ENCODE data around the gene SMARCD3.

SMARCD3 gene

DNA sequence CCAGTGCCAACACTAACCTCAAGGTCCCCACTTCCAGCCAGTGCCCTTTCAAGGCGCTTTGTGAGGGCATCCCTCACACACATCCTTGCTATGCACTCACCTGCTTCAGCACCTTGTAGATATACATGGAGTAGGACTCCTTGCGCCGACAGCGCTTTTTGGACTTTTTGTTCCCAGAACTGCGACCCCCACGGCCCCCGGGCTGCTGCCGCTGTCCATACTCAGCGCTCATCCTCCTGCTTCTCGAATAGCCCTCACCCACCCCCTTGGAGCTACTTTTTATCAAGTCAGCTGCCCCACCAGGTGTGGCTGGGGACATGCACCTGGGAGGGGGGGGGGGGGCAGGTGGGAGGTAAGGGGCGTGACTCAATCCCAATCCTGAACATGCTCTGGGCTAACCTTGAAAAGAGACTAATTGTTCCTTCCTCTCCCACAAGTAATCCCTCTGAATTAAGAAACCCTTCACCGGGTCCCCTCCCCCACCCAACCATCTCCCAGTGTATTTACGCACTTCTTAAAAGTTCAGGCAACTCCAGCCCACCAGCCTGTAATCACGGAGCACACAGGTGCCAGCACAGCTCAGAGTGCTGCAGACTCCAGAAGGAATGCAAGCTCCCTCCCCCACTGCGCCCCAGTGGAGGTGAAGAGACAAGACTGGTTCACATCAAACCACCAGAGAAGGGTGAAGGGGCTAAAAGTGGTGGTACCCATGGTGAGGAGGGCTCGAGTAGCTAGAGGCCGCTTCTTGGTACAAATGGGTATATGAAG lies 38.2 kb downstream of the SMARCD3 start, which contains the start of gene H2BK1:
H2BK1 (minus strand) TSS at position 402 of the 768 bp plus-strand sequence; CDS start at position 232, 170 bp downstream.
- DNase-seq (ENCODE audit: low spot score): no peak

- DNase-seq (ENCODE audit: low spot score): no peak
These were observed 38.9 kb downstream of the SMARCD3 start for GRCh38 chr7:151209588-151209987.

DNA sequence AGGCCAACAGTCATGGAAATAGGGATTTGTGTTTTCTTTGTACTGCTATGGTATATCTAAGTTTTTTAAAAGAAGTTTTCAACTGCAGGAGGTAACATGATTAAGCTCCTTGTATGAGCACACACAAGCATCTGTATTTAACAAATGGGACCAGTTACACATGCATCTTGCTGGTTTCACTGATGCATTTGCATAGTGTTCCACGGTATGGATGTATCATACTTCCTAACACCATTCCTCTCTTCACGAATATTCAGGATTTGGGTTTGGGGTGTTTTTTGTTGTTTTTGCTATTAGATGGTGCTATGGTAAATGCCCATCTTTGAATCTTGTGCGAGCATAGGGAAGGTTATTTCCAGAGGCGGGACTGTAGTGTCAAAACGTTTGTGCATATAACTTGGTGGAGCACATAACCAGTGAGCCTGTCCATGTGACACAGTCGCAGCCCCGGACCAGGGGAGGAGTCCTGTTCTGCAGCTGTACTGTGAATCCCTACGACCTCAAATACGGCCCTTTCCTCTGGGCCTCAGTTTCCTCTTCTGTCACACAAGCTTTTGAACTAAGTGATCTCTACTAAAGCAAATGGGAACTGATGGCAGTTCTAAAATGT lies 40.1 kb downstream of the SMARCD3 start:
- no peak for DNase-seq (ENCODE audit: low spot score)

GRCh38 chr7:151207804-151208203 lies 40.7 kb downstream of the SMARCD3 start:
- DNase-seq (ENCODE audit: low spot score): no peak

- DNase-seq (ENCODE audit: low spot score): no peak
These were observed 41.2 kb downstream of the SMARCD3 start for GRCh38 chr7:151207315-151207714.

DNA sequence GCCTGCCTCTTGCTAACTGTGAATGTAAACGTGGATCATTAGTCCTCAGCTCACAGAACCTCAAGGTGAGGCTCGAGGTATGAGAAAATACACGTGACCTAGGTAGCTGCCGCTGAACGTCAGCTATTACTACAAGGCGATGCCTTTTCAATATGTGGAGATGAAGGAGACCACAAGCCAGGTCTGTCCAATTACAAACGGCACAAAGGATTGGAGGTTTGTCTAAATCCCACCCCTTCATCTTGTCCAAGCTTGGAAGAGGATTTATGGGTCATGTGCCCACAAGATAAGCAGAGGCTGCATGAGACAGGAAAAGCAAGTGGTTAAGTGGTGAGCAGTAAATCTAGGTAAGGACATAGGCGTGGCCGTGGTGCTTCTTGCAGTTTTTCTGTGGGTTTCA lies 41.6 kb downstream of the SMARCD3 start:
- DNase-seq (ENCODE audit: low spot score): no peak

GRCh38 chr7:151205730-151206129 lies 42.8 kb downstream of the SMARCD3 start:
- no peak for DNase-seq (ENCODE audit: low spot score)

GRCh38 chr7:151204383-151205032 lies 44.0 kb downstream of the SMARCD3 start:
- DNase-seq (ENCODE audit: low spot score): no peak

GRCh38 chr7:151202836-151203235 lies 45.7 kb downstream of the SMARCD3 start:
- DNase-seq (ENCODE audit: low spot score): no peak

- DNase-seq (ENCODE audit: low spot score): no peak
These were observed 46.7 kb downstream of the SMARCD3 start for GRCh38 chr7:151201751-151202150.

DNA sequence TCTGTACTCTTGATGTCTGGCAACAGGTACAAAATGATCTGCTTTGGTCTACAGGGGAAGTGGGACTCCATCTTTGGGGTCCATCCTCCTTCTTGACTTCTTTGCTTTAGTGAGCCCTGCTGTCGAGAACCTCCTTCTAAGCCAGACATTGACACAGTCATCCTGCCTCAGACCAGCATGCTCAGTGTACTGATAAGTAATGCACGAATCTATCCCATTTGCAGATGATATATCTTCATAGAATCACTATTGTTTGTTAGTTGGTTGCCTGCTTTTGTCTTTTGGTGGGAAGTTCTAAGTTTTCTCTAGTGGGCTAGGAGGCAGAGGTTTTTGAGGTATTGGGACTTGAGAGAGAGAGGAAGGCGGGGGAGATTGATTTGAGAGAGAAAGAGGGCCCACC lies 47.1 kb downstream of the SMARCD3 start:
- DNase-seq (ENCODE audit: low spot score): no peak

DNA sequence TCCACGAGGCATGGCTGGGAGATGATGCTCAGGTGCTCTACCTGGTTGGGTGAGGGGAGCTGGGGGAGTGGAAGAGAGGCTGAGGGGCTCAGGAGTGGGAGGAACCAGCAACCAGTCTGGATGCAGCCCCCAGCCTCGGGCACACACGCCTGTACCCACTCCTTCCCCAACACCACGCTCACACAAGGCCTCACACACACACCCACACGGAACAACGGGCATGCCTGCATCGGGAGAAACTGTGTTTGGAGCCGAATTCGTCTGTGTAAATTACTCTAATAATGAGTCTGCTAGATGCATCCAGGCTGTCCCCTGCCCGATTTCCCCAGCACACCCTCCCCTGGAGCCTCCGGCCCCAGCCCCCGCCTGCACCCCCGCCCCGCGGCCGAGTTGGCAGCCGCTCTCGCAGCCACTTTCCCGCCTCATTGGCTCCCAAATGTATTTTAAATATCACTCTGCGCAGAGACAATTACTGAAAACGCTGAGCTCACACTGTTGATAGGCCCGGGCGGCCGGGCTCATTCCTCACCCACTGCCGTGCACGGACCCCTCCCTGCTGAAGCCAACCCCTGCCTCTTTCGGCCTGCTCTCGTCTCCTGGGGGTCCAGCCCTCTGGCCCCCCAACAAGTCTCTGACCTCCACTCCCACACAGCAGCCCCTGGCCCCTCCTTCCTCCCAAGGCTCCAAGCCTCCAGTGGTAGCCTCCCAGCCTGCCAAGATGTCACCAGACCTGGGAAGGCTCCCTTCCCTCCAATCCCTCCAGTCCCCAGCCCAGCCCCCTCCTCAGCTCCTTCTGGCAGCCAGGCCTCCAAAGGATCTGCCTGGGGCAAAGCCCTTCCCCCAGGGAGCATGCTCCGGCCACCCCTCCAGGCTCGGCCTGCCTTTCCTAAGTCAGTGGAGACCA lies 49.3 kb downstream of the SMARCD3 start:
- no peak for DNase-seq (ENCODE audit: low spot score)

DNA sequence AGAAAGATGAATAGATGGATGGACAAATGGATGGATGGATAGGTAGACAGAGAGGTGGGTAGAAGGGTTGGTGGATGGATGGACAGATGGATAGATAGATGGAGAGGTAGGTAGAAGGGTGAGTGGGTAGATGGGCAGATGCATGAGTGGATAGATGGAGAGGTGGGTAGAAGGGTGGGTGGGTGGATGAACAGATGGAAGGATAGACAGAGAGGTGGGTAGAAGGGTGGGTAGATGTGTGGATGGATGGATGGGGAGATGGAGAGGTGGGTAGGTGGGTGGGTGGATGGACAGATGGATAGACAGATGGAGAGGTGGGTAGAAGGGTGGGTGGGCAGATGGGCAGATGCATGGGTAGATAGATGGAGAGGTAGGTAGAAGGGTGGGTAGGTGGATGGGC lies 50.6 kb downstream of the SMARCD3 start:
- no peak for DNase-seq (ENCODE audit: low spot score)

DNA sequence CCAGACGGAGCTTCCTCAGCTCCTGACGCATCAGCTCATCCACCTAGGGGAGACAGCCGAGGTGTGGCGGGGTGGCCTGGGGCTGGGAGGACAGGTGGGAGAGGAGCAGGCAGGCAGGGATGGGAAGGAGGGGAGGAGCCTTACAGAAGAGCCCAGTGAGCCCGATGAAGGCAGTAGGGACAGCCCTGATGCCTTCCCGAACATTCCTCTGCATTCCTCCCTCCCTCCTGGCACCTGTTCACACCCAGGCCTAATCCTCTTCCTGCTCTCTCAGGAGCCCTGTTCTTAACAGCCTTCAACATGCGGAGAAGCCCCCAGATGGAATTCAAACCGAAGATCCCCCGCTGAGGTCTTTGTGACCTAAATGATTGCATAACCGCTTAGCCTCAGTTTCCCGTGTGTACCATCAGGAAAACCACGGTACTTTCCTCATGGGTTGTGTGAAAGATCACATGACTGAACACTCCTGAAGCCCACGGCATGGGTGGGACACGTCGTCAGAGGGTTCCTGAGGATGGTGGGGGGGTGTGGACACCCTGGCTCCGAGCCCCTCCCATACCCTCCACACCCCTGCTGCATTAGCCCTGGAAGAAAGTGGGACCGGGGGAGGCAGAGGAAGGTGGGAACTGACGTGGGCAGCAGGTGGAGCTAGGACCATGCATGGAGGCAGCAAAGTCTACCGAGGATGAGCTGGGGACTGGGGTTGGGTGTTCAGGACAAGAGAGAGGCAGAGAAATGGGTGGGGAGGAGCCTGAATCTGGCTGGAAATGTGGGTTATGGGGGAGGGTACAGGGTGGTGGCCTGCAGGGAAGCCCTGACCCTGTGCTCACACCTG lies 52.7 kb downstream of the SMARCD3 start:
- no peak for DNase-seq (ENCODE audit: low spot score)

DNA sequence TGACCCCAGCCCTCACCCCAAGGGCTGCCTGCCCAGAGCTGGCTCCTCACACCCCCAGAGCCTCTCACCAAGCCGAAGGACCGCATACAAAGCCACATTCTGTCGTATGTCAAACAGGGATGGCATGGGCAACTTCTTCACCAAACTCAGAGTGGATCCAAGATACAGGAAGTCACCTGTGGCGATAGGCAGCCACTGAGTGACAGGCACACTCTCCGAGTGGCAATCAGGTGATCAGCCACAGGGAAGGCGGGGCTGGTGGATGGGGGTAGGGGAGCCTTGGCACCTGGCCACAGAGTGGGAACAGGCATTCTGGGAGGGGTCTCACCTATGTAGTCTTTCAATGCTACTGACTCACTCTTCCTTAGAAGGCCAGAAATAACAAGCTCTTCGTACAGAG lies 54.3 kb downstream of the SMARCD3 start:
- DNase-seq (ENCODE audit: low spot score): no peak

DNA sequence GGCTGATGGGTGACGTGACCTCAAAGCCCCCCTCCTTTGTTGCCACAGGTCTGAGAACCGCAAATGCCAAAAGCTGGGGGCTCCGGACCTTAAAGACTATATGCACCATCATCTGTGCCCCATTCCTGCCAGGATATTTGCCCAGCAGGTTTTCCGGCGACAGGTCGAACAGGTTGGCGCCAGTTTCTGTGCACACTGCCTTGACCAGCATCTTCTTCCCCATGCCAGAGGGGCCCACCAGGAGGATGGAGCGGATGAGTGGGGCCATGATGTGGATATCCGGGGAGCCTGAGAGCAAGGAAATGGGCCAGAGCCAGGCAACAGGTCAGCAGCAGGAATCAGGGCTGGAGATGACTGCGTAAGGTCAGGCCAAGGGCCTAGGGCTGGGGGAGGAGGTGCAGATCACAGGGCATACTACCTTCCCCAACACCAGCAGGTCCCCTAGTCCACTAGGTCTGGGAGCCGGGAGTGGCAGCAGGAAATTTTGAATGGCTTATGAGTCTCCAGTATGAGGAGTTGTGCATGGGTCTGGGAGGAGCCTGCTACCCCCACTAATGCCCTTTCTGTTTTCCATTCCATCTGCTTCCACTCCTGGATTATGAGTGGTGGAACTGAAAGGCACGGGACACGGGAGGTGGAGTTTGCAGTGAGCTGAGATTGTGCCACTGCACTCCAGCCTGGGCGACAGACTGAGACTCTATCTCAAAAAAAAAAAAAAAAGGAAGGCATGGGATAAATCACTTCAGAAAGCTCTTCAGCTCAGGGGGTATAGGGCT lies 55.1 kb downstream of the SMARCD3 start:
- no peak for DNase-seq (ENCODE audit: low spot score)

GRCh38 chr7:151192002-151192539 lies 56.4 kb downstream of the SMARCD3 start:
- no peak for DNase-seq (ENCODE audit: low spot score)

- DNase-seq (ENCODE audit: low spot score): no peak
These were observed 57.0 kb downstream of the SMARCD3 start for GRCh38 chr7:151191544-151191943.

GRCh38 chr7:151189038-151189437 lies 59.5 kb downstream of the SMARCD3 start:
- no peak for DNase-seq (ENCODE audit: low spot score)
